GM10248 (cell line): ENCODE measurements around the gene PPP3R1.

ENCODE experiments used
- CTCF ChIA-PET: fragments of 300-600 bp; sonication (Branson Sonifier 250); formaldehyde crosslinking; extraction: SDS; loops from one replicate; lab custom pipeline; 2021; ENCODE audit warnings: antibody characterized with exemption; lab: Yijun Ruan, JAX
- POLR2A ChIA-PET: fragments of 350-650 bp; sonication (Branson Sonifier 250); formaldehyde crosslinking; extraction: SDS; loops from one replicate; lab custom pipeline; 2020; ENCODE audit warnings: antibody characterized with exemption; lab: Yijun Ruan, JAX
- DNase-seq: peaks from one replicate; pipeline ENCODE4 v3.0.0; 2012; ENCODE audit errors: extremely low spot score
- TF ChIP-seq, protein P1 (sequence below): IDR thresholded peaks from 2 replicates; pipeline ENCODE4 v1.5.1; 2012; ENCODE audit warnings: mild to moderate bottlenecking, low read depth; ENCODE audit errors: extremely low read depth, missing control alignments, control extremely low read depth

PPP3R1 gene

DNA sequence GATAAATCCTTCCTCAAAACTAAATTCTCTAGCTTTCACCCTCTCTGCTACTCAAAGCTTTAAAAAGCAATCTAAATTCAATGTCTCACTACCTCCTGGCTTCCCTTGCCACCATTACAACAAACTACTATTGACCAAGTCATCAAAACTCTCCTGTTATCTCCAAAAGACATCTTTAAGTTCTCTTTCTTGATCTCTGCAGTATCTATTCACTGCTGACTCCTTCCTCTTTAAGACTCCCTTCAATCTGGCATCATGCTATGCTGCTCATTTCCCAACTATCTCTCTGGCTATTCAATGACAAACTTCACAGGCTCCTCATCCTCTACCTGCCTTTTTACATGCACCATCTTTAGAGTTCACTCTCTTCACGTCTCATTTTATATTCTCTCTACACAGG lies 5.9 kb downstream of the PPP3R1 start:
- TF ChIP-seq, protein P1, sequence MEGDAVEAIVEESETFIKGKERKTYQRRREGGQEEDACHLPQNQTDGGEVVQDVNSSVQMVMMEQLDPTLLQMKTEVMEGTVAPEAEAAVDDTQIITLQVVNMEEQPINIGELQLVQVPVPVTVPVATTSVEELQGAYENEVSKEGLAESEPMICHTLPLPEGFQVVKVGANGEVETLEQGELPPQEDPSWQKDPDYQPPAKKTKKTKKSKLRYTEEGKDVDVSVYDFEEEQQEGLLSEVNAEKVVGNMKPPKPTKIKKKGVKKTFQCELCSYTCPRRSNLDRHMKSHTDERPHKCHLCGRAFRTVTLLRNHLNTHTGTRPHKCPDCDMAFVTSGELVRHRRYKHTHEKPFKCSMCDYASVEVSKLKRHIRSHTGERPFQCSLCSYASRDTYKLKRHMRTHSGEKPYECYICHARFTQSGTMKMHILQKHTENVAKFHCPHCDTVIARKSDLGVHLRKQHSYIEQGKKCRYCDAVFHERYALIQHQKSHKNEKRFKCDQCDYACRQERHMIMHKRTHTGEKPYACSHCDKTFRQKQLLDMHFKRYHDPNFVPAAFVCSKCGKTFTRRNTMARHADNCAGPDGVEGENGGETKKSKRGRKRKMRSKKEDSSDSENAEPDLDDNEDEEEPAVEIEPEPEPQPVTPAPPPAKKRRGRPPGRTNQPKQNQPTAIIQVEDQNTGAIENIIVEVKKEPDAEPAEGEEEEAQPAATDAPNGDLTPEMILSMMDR = no peak
- ChIA-PET POLR2A (interaction anchor here (0.7 kb wide), 1 partner anchor 26 kb away, joined by 8 read pairs; no protein-coding TSS in a partner anchor), CTCF (interaction anchor here (1.6 kb wide), 1 partner anchor 50 kb away, joined by 6 read pairs; no protein-coding TSS in a partner anchor)
- DNase-seq = no peak

DNA sequence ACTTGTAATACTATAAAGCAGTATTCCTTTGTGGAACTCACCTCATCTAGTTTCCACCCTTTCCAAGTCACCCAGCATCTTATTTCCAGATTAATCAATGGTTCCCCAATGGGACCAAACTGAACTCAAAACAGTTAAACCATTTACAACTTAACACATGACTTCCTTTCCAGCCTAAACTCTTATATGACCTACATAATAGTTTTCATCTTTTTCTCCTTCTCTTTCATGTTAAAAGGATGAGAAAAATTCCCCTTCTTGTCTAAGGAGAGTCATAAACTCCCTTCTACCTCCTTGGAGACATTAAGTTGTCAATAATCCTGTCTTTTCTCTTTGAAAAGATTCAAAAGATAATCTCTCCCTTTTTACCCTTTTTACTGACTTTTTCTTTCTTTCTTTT lies 6.7 kb downstream of the PPP3R1 start:
- TF ChIP-seq, protein P1 = no peak
- POLR2A ChIA-PET = interaction anchor here (0.7 kb wide), 1 partner anchor 26 kb away, joined by 8 read pairs; no protein-coding TSS in a partner anchor
- CTCF ChIA-PET = interaction anchor here (1.6 kb wide), 1 partner anchor 49 kb away, joined by 6 read pairs; no protein-coding TSS in a partner anchor
- no peak for DNase-seq

DNA sequence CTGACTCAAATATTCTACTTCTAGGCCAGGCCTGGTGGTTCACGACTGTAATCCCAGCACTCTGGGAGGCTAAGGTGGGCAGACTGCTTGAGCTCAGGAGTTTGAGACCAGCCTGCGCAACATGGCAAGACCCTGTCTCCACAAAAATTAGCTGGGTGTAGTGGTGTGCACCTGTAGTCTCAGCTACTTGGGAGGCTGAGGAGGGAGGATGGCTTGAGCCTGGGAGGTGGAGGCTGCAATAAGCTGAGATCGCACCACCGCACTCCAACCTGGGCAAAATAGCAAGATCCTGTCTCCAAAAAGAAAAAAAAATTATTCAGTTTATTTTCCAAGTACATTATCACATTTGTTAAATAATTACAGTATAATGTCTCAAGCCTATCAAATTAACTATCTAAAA lies 7.3 kb downstream of the PPP3R1 start:
- CTCF ChIA-PET = interaction anchor here (0.9 to 1.9 kb wide), 5 partner anchors 11 to 48 kb away, joined by 3 to 12 read pairs (median 6); no protein-coding TSS in a partner anchor
- TF ChIP-seq, protein P1 = no peak
- POLR2A ChIA-PET = no interaction called here
- no peak for DNase-seq

DNA sequence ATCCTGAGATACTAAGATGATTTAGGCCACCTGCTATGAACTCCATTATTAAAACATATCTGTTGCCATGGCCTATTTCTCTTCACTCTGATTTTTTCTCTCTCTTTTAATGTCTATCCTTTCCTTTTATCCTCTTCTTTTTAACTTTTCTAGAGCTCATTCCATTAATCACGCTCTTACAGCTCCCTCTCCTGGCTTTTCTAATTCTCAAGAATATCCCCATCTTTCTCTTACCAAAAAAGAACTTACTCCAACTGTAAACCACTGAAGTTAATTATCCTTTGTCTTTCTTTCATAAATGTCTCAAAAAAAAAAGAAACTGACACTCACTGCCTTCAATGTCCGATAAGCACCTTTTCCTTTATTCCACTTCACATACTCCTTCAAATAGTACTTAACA lies 7.9 kb downstream of the PPP3R1 start:
- no peak for DNase-seq
- ChIA-PET POLR2A (no interaction called here), CTCF (interaction anchor here (0.9 to 2.0 kb wide), 7 partner anchors 11 to 87 kb away, joined by 3 to 12 read pairs (median 5); partner anchors contain the start of gene PNO1)
- TF ChIP-seq, protein P1 = no peak

DNA sequence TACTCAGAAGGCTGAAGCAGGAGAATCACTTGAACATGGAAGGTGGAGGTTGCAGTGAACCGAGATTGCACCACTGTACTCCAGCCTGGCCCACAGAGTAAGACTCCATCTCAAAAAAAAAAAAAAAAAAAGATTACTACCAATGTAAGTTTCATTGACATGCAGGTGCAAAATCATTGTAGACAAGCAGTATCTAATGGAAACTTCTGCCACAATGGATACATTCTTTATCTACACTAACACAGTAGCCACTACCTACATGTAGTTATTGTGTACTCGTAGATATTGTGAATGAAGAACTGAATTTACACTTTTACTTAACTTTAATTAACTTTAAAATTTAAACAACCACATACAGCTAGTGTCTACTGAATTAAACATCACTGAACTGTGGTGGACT lies 10.6 kb downstream of the PPP3R1 start:
- DNase-seq = no peak
- ChIA-PET POLR2A (no interaction called here), CTCF (interaction anchor here (1.0 kb wide), 1 partner anchor 34 kb away, joined by 3 read pairs; no protein-coding TSS in a partner anchor)
- TF ChIP-seq, protein P1 = no peak

DNA sequence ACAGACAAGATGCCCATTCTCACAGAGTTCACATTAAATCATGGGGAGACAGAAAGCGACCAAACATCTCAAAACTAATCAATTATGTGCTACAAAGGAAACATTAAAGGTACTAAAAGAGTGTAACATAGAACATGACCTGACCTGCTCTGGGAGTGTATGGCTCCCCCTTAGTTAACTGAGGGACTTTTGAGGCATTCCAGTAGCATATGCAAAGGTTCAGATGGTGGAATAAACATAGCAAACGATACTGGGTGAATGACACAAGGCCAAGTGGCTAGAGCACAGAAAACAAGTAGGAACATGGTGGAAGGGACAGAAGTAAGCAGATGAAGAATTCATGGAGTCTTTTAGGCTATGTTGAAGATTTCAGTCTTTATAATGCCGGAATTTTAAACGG lies 11.9 kb downstream of the PPP3R1 start:
- no peak for DNase-seq
- CTCF ChIA-PET = interaction anchor here (0.9 to 2.0 kb wide), 3 partner anchors 13 to 44 kb away, joined by 4 to 5 read pairs (median 4); no protein-coding TSS in a partner anchor
- POLR2A ChIA-PET = interaction anchor here (1.4 kb wide), 1 partner anchor 10 kb away, joined by 3 read pairs; no protein-coding TSS in a partner anchor
- TF ChIP-seq, protein P1 = no peak
